Measurements from ENCODE around the gene GABRR3. TPM values are rescaled to one million over a fixed set of nuclear protein-coding genes. Genes with fewer than 3 reads are reported as not detected.

The GABRR3 gene
- total and polyA plus RNA-seq, 10 donors, result 0.03 TPM; not detected in 9

DNA sequence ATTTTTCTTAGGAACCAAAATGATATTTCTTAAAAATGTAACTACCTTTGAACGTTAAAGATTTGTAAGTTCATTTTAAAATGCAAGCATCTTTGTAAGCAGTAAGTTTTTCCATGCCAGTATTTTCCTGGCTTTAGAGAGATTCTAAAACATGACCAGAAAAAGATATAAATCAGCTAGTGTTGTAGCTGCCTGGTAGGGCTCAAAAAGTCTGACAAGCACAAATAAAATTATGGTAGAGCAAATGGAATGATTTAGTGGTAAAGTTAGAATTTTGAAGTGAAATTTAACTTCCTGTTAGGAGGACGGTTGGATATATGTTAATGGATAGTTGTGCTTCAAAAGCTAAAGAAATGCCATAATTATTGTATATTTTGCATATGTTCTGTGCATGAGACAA, 29.7 kb downstream of the GABRR3 start:
- WGBS, 5 donors, result 73 to 81% (median 76%) methylated on average over 2 of the region's 2 CpGs
- Histone ChIP-seq H3K4me3 (no peak overlapping the region), H3K4me1 (peaks cover 0 to 17% (median 0%) of the 10 kb centered on the region in 6 donors), H3K36me3 (no peaks in the 10 kb centered on the region), H3K9me3 (no peaks in the 10 kb centered on the region), H3K27ac (no peak overlapping the region), H3K27me3 (replicated peaks in 1 of 7) (no peaks in the 10 kb centered on the region)
- TF ChIP-seq, protein P1, sequence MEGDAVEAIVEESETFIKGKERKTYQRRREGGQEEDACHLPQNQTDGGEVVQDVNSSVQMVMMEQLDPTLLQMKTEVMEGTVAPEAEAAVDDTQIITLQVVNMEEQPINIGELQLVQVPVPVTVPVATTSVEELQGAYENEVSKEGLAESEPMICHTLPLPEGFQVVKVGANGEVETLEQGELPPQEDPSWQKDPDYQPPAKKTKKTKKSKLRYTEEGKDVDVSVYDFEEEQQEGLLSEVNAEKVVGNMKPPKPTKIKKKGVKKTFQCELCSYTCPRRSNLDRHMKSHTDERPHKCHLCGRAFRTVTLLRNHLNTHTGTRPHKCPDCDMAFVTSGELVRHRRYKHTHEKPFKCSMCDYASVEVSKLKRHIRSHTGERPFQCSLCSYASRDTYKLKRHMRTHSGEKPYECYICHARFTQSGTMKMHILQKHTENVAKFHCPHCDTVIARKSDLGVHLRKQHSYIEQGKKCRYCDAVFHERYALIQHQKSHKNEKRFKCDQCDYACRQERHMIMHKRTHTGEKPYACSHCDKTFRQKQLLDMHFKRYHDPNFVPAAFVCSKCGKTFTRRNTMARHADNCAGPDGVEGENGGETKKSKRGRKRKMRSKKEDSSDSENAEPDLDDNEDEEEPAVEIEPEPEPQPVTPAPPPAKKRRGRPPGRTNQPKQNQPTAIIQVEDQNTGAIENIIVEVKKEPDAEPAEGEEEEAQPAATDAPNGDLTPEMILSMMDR (IDR thresholded peaks at IDR 0.05 in 8 of 11, conservative IDR thresholded peaks at IDR 0.05 in 3 of 11), result no peak
- TF ChIP-seq POLR2A (IDR thresholded peaks at IDR 0.05) (no peak), POLR2AphosphoS5 (IDR thresholded peaks at IDR 0.05) (no peak)
- intact Hi-C loops (cut with DNase I; ENCODE audit: low total_unique reads), result no loop called here
- no peak for DNase-seq

DNA sequence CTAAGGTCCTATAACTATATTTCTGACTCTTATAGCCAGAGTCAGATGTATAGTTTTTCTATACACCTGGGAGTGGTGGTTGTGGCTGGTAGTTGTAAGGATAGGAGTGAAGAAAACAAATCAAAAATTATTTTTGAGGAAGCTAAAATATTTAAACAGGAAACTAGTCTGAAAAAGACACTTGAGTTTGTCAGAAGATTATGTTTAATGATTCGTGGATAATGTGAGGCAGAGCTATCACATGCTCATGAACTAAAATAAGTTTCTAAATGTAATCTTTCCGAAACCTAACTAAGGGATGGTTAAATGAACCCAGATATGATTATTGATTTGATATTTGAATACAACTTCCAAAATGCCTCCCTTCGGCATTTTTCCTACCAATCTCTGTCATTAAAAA, 30.4 kb downstream of the GABRR3 start:
- intact Hi-C loops (cut with DNase I; ENCODE audit: low total_unique reads), result no loop called here
- WGBS, 5 donors, result 44 to 57% (median 52%) methylated on average over 3 of the region's 3 CpGs
- no peaks in the 10 kb centered on the region for H3K27me3 ChIP-seq (replicated peaks in 1 of 7)
- DNase-seq, result no peak
- H3K9me3 ChIP-seq, result no peaks in the 10 kb centered on the region
- TF ChIP-seq, protein P1 (IDR thresholded peaks at IDR 0.05 in 8 of 11, conservative IDR thresholded peaks at IDR 0.05 in 3 of 11), result no peak
- no peak for TF ChIP-seq POLR2A (IDR thresholded peaks at IDR 0.05)
- no peak for TF ChIP-seq POLR2AphosphoS5 (IDR thresholded peaks at IDR 0.05)
- H3K4me1 ChIP-seq, result peaks cover 0 to 17% (median 0%) of the 10 kb centered on the region in 6 donors
- H3K4me3 ChIP-seq, result no peak overlapping the region
- no peaks in the 10 kb centered on the region for H3K36me3 ChIP-seq
- H3K27ac ChIP-seq, result no peak overlapping the region

DNA sequence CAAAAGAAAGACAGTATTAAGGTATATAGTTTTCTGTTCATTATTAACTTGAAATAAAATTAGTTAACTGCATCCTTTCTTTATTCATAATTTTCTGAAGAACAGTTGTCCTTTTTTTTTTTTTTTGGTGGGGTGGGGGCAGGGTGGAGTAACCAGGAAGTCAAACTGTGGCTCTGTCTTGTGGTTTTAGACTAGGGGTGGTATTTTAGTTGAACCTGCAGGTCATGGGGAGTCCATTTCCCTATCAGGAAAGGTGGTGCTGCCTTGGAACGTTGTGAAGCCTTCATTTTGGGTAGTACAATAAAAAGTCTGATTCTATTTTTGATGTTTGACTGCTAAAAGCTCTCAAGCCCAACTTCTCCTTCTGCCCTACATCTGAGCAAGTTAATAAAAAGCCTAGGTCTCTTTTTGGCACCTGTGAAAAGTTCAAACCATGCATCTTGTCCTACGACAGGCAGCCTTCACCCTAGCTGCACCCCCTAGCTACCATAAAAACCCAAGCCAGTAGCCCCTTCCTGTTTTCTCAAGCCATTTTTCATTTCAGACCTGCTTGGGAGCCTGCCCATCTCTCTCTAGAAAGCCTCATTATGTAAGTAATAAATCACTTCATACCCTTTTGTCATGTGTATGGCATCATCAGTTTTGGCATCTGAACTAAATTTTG, 31.7 kb downstream of the GABRR3 start:
- DNase-seq, result no peak
- TF ChIP-seq, protein P1 (IDR thresholded peaks at IDR 0.05 in 8 of 11, conservative IDR thresholded peaks at IDR 0.05 in 3 of 11), result no peak
- TF ChIP-seq POLR2A (IDR thresholded peaks at IDR 0.05) (no peak), POLR2AphosphoS5 (IDR thresholded peaks at IDR 0.05) (no peak)
- WGBS, 5 donors, result 18 to 44% (median 32%) methylated on average over 2 of the region's 2 CpGs
- Histone ChIP-seq H3K27me3 (replicated peaks in 1 of 7) (no peaks in the 10 kb centered on the region), H3K9me3 (no peaks in the 10 kb centered on the region), H3K27ac (no peak overlapping the region), H3K4me1 (peaks cover 0 to 17% (median 0%) of the 10 kb centered on the region in 6 donors), H3K36me3 (no peaks in the 10 kb centered on the region), H3K4me3 (no peak overlapping the region)
- intact Hi-C loops (cut with DNase I; ENCODE audit: low total_unique reads), result no loop called here

DNA sequence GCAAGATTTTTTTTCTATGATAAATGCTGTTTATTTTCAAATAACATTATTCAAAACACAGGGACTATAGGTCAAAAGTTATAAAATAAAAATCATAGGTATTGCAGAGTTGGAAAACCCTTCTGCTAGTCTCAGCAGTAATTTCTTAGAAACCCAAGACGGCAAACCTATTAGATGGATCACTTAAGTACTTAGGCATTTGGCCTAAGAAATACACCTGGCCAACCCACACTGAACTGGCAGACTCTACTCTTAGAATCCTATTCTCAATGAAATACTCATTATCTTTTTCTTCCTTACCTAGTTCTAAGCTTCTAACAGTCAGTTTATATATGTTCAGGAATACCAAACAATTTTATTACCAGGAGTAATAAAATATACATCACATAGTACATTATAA, 32.4 kb downstream of the GABRR3 start:
- peaks cover 0 to 17% (median 0%) of the 10 kb centered on the region in 6 donors for H3K4me1 ChIP-seq
- no peak overlapping the region for H3K27ac ChIP-seq
- H3K36me3 ChIP-seq, result no peaks in the 10 kb centered on the region
- H3K9me3 ChIP-seq, result no peaks in the 10 kb centered on the region
- TF ChIP-seq, protein P1 (IDR thresholded peaks at IDR 0.05 in 8 of 11, conservative IDR thresholded peaks at IDR 0.05 in 3 of 11), result no peak
- TF ChIP-seq POLR2AphosphoS5 (IDR thresholded peaks at IDR 0.05), result no peak
- TF ChIP-seq POLR2A (IDR thresholded peaks at IDR 0.05), result no peak
- H3K4me3 ChIP-seq, result no peak overlapping the region
- intact Hi-C loops (cut with DNase I; ENCODE audit: low total_unique reads), result no loop called here
- no peaks in the 10 kb centered on the region for H3K27me3 ChIP-seq (replicated peaks in 1 of 7)
- WGBS, 5 donors, result 92 to 100% (median 95%) methylated on average over 1 of the region's 1 CpG
- no peak for DNase-seq

Measured in spleen (tissue), 11 donors.